Stimulated activated naive CD8-positive, alpha-beta T cell treated with anti-CD3 and anti-CD28 coated beads, Interleukin-15, Interleukin-2, amounts not matched to agents 100 U/mL and 50 U/mL, for 24 hours (primary cell): ENCODE measurements around the gene SZRD1.
A peak's percentile ranks its signal among the peaks of the same experiment; 100 is the strongest.

Experiments
- ATAC-seq: fragments of 150-1000 bp; cut with Tn5 transposase; one replicate; pipeline ENCODE4 v1.10.0; 2021
- DNase-seq: peaks from one replicate; pipeline ENCODE4 v3.0.0; 2021

SZRD1 gene

DNA sequence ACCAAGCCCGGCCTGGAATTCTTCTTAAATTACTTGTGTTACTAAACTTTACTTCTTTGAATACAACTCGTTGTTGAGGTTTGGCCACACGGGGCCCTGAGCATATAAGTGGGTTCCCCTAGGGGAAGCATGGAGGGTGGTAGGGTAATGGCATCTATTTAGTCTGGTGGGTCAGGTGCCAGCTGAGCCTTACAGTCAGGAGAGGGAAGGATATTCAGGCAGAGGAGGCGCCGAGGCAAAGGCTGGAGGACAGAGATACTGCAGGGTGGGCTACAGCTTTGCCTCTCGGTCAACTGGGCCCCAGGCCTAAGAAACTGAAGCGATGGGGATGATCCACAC, 73.1 kb downstream of the SZRD1 start:
- DNase-seq: no peak
- ATAC-seq: no peak

DNA sequence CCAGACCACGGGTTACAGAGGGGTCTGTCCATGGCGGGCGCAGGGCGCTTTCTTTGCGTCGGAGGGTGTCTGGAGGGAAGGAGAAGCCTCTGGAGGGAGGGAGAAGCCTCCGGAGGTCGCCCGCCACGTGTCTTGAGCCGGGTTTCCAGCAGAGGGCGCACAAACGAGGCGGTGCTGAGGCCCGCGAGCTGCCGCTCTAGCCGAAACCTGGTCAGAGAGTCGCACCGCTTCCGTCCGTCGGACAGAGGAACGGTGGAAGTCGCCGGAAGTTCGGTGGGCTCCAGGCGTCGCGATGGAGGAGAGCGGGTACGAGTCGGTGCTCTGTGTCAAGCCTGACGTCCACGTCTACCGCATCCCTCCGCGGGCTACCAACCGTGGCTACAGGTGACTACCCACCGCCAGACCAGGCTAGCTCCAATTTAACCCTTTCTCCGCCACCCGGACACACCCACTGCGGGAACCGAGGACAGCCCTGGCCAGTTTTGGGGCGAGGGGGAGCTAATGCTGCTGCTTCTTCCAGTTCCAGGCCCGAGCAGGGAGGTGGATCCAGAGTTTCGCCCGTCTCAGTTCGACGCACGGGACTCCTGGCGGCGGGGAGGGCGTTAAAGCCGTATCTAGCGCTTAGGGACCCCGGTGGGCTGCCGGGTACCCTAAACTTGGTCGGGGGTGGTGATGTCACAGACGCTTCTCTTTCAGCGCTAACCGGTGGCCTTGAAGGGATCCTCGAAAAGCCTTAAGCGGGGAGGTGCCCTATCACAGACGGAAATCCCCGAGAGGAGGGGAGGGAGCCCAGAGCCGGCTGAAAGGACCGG, 73.6 kb downstream of the SZRD1 start, which contains the start of gene NECAP2:
Gene NECAP2 (plus strand): TSS at position 255 of the 812 bp plus-strand sequence. CDS start 38 bp downstream, at position 293.
- DNase-seq (peak; percentile 99), ATAC-seq (peak; percentile 93)

DNA sequence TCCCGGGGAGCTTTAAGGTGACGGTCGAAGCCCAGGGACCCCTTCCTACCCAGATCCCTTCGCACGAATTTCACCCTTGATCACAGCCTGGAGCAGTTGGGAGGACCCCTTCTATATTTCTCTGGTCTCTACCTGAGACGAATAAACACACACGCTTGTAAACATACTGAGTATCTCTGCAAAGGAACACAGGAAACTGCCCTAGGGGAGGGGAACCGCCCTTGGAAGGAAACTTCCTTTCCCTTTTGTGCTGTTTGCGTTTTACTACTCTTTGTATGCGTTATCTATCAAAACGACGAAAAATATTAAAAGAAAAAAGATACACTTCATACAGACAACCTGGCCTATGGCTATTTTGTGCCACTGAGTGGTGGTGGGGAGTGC, 74.2 kb downstream of the SZRD1 start:
- ATAC-seq (no peak), DNase-seq (no peak)

DNA sequence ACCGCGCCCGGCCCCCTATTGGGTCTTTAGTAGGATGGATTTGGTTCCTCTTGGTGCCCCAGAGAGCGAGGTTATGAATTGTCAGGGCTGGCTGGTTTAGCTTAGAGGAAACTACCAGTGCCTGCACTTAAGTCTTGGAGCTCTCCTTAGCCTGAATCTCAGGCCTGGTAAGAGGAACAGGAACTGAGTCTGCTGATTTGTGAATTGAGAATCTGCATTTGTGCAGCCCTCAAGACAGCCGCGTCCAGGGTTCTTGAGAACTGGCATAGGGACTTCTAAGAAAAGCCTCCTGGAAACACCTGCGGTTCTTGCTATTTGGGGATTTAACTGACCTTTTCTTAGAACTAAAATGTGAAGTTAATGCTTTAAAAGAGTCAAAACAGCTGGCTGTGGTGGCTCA, 75.2 kb downstream of the SZRD1 start:
- ATAC-seq (no peak), DNase-seq (no peak)

DNA sequence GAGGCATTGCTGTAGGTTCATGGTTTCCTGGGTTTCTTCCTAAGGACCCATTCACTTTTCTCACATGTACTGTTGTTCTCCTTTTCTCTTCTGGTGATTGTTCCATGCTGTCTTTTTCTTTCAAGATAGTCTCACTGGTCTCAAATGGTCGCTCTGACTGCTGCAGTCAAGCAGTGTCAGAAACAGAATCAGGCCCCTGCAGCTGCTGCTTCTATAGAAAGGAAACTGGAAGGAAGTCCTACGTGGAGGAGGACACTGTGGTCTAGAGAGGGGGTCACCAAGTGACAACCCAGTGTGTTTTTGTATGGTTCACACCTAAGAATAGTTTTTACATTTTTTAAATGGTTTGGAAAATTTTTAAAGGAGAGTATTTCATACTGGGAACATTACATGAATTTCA, 75.9 kb downstream of the SZRD1 start:
- DNase-seq: no peak
- no peak for ATAC-seq

DNA sequence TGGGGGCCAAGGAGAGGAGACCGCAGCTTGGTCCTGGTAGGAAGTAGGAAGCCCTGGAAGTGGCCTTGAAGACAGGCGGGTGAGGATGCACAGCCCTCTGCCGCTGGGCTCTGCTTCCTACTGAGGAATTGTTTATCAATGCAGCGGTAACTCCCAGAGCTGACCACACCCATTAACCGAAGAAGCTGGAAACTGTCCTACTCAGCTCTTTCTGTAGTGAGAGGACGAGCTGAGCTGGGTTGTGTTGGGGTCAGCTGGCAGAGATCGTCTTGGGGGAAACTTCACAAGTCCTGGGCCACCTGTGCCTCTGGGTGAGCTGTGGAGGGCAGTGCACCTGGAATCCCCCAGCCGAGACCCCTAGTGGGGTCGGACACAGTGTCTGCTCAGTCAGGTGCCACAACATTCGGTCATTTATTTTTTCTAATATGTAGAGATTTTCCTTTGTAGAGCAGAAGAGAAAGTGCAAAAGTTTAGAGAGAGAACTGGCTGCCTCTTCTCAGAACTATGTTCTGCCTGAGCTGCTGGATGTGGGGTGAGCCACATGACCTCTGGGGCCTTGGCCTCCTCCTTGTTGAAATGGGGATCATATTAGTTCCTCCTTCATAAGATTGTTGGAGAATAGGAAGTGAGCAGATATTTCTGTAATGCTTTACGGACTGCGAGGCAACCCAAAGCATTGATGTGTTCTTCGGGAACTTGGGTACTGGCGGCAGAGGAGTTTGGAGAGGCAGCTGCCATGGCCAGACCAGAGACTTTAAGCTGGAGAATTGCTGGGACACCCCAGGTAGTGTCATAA, 77.1 kb downstream of the SZRD1 start:
- ATAC-seq: no peak
- no peak for DNase-seq

DNA sequence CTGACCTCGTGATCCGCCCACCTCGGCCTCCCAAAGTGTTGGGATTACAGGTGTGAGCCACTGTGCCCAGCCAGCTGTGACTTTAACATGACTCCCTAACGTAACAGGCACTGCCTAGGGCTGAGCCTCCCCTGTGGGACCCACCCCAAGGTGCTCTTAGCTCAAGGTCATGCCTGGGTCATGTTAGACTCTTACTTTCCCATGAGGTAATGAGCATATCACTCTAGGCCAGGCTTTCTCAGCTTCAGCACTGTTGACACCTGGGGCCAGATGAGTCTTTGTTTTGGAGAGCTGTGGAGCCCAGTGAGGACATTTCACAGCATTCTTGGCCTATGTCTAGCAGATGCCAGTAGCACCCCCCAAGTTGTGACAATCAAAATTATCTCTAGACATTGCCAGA, 78.0 kb downstream of the SZRD1 start:
- ATAC-seq (no peak), DNase-seq (no peak)

DNA sequence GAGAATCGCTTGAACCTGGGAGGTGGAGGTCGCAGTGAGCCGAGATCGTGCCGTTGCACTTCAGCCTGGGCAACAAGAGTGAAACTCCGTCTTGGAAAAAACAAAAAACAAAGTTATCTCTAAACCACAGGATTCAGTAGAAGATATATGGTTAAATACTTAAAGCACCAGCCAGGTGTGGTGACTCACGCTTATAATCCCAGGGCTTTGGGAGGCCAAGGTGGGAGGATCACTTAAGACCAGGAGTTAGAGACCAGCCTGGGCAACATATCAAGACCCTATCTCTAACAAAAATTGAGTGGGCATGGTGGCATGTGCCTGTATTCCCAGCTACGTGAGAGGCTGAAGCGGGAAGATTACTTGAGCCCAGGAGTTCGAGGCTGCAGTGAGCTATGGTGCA, 79.1 kb downstream of the SZRD1 start:
- DNase-seq (no peak), ATAC-seq (no peak)

DNA sequence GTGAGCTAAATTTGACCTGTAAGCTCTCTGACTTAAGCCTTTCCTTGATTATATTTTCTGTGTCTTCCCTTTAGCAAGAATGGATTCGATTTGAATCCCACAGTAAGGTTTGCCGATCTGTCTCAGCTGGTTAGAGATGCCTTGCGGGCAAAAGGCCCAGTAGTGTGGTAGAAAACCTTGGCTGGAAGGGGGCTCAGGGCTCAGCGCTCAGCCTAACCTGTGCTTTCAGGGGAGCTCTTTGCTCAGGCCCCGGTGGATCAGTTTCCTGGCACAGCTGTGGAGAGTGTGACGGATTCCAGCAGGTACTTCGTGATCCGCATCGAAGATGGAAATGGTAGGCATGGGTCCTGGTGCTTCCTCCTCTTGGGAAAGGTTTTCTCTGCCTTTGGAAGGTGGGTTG, 80.6 kb downstream of the SZRD1 start:
- no peak for ATAC-seq
- no peak for DNase-seq
